K562 (cell line): ENCODE results near the gene RPL36AL. TPM values are rescaled to one million over a fixed set of nuclear protein-coding genes. Genes with fewer than 3 reads are reported as not detected.

Source experiments
- BRD4 ChIP-seq: fragments of 200-600 bp; sonication (generic); IDR thresholded peaks from 2 replicates; pipeline ENCODE4 v1.6.1; 2017; ENCODE audit warnings: inconsistent platforms
- EP300 ChIP-seq: IDR thresholded peaks from 2 replicates; pipeline ENCODE4 v1.6.1; 2012; ENCODE audit warnings: low read length, improper control_type of control experiment
- GATA2 ChIP-seq: sonication (generic); formaldehyde crosslinking; IDR thresholded peaks from 2 replicates; pipeline ENCODE4 v1.4.0; 2020; ENCODE audit warnings: mild to moderate bottlenecking, missing genetic modification reagents
- HMG20A ChIP-seq: fragments of 450-650 bp; formaldehyde crosslinking; conservative IDR thresholded peaks from 2 replicates; pipeline ENCODE4 v1.4.0; 2020; ENCODE audit warnings: mild to moderate bottlenecking, mixed read lengths
- JUND ChIP-seq, 2 experiments: IDR thresholded peaks; 2 replicates in 1 of 2; 3 replicates in 1 of 2; pipeline ENCODE4 v1.6.1; 2011; ENCODE audit warnings: borderline replicate concordance in 2 of 2, low read depth in 2 of 2, low read length in 2 of 2, improper control_type of control experiment in 1 of 2, missing biosample characterization in 1 of 2, missing genetic modification characterization in 1 of 2, missing genetic modification reagents in 1 of 2
- NONO ChIP-seq, 2 experiments: fragments of 200-400 bp in 1 of 2; fragments of 450-650 bp in 1 of 2; formaldehyde crosslinking in 1 of 2; IDR thresholded peaks; 2 replicates each; pipeline ENCODE4 v1.6.1; 2017; ENCODE audit warnings: low read depth in 2 of 2, mild to moderate bottlenecking in 2 of 2, moderate library complexity in 2 of 2, low read length in 1 of 2
- NR2F6 ChIP-seq: fragments of 450-650 bp; formaldehyde crosslinking; IDR thresholded peaks from 2 replicates; pipeline ENCODE4 v1.4.0; 2020; ENCODE audit warnings: mild to moderate bottlenecking
- RBM34 ChIP-seq: fragments of 200-400 bp; formaldehyde crosslinking; IDR thresholded peaks from 2 replicates; pipeline ENCODE4 v1.6.1; 2018; ENCODE audit warnings: low read length, borderline replicate concordance; ENCODE audit not compliant: insufficient read depth
- RREB1 ChIP-seq: fragments of 250-450 bp; sonication (Bioruptor Pico); IDR thresholded peaks from 2 replicates; pipeline ENCODE4 v1.4.0; 2020
- SMARCA5 ChIP-seq: fragments of 450-650 bp; IDR thresholded peaks from 2 replicates; pipeline ENCODE4 v1.6.1; 2016
- TEAD2 ChIP-seq: fragments of 450-650 bp; IDR thresholded peaks from 2 replicates; pipeline ENCODE4 v1.6.1; 2016; ENCODE audit warnings: missing genetic modification characterization, control low read depth, missing compliant biosample characterization
- THRA ChIP-seq: fragments of 450-650 bp; IDR thresholded peaks from 2 replicates; pipeline ENCODE4 v1.6.1; 2017; ENCODE audit warnings: mild to moderate bottlenecking, moderate library complexity
- THRAP3 ChIP-seq: fragments of 450-650 bp; IDR thresholded peaks from 2 replicates; pipeline ENCODE4 v1.6.1; 2016; ENCODE audit warnings: mild to moderate bottlenecking, inconsistent platforms, borderline replicate concordance
- TOE1 ChIP-seq, 2 experiments: fragments of 450-650 bp in 1 of 2; sonication (generic) in 1 of 2; formaldehyde crosslinking in 1 of 2; IDR thresholded peaks; 2 replicates each; pipeline versions ENCODE4 v1.7.1 to v1.8.0; 2016 to 2022; ENCODE audit warnings: borderline replicate concordance in 2 of 2, mild to moderate bottlenecking in 2 of 2, antibody characterized with exemption in 1 of 2, inconsistent platforms in 1 of 2, low read depth in 1 of 2, missing genetic modification reagents in 1 of 2, moderate library complexity in 1 of 2
- ZBTB2 ChIP-seq: fragments of 450-650 bp; IDR thresholded peaks from 2 replicates; pipeline ENCODE4 v1.6.1; 2016; ENCODE audit warnings: antibody characterized with exemption
- ZFP36 ChIP-seq: fragments of 150-350 bp; IDR thresholded peaks from 2 replicates; pipeline ENCODE4 v1.6.1; 2018; ENCODE audit warnings: low read length, low read depth; ENCODE audit not compliant: partially characterized antibody
- ZNF143 ChIP-seq: sonication (generic); formaldehyde crosslinking; IDR thresholded peaks from 2 replicates; pipeline ENCODE4 v1.9.0; 2022; ENCODE audit warnings: mild to moderate bottlenecking, missing genetic modification reagents
- ZNF551 ChIP-seq: fragments of 250-450 bp; sonication (Bioruptor Pico); IDR thresholded peaks from 2 replicates; pipeline ENCODE4 v1.5.0; 2021; ENCODE audit warnings: mild to moderate bottlenecking, moderate library complexity
- polyA plus RNA-seq, 8 experiments: library from polyadenylated mRNA; depleted of rRNA in 4 of 8; stranded (reverse) in 5 of 8; unstranded in 3 of 8; fragments of >200 nt; fragmentation: Nextera tagmentation in 2 of 8; fragmentation: Illumina TruSeq in 1 of 8; extraction: Ambion mirVana in 2 of 8; extraction: Trizol in 1 of 8; gene quantifications; 2 replicates each; pipeline versions ENCODE4 v1.2.1 to v1.2.3, GENCODE V29; 2011 to 2014; ENCODE audit warnings: inconsistent platforms in 1 of 8, missing spikeins in 1 of 8
- total RNA-seq, 7 experiments: library from RNA; depleted of rRNA in 6 of 7; stranded (reverse); fragments of >200 nt in 6 of 7; fragmentation: Illumina TruSeq in 2 of 7; extraction: Trizol in 2 of 7; gene quantifications; 2 replicates each; pipeline versions ENCODE4 v1.2.1 to v1.2.3, GENCODE V29; 2011 to 2021; ENCODE audit warnings: low replicate concordance in 1 of 7

The RPL36AL gene
- total and polyA plus RNA-seq, 9 of the 15 experiments (the other 6 are each of a cell fraction or from before 2014, with no cell fraction given), result 146 to 674 (median 360) TPM

- peak; percentile 16; the same call in 1 of the 2 replicates for TF ChIP-seq EP300
- TF ChIP-seq ZNF551 (CRISPR knock-in tag), result no peak
- TF ChIP-seq ZFP36, result no peak
- no peak for TF ChIP-seq RBM34
- no peak for TF ChIP-seq RREB1 (CRISPR knock-in tag)
- TF ChIP-seq TOE1 (IDR thresholded peaks at IDR 0.05; ENCODE audit: borderline replicate concordance), result peak; percentile 58; the same call in 1 of the 2 replicates
- TF ChIP-seq TOE1 (CRISPR knock-in tag; IDR thresholded peaks at IDR 0.05; ENCODE audit: borderline replicate concordance, low read depth), result no peak
- 0 out of 2 replicates have a peak, but pooled peaks have one; percentile 19 for TF ChIP-seq ZBTB2
- TF ChIP-seq THRA, result no peak
- no peak for TF ChIP-seq ZNF143 (CRISPR knock-in tag)
- TF ChIP-seq BRD4, result no peak
- no peak for TF ChIP-seq SMARCA5
- TF ChIP-seq TEAD2 (tag), result no peak
- TF ChIP-seq GATA2 (CRISPR knock-in tag), result no peak
- TF ChIP-seq THRAP3, result no peak
- TF ChIP-seq NR2F6 (CRISPR knock-in tag), result no peak
- no peak for TF ChIP-seq HMG20A (CRISPR knock-in tag)
- no peak for TF ChIP-seq NONO (IDR thresholded peaks at IDR 0.05; ENCODE audit: low read depth in 2 of 2, low read length in 1 of 2)
- TF ChIP-seq JUND (IDR thresholded peaks at IDR 0.05; ENCODE audit: borderline replicate concordance, low read depth, low read length), result no peak
- peak; percentile 42; the same call in 1 of the 3 replicates for TF ChIP-seq JUND (tag; IDR thresholded peaks at IDR 0.05; ENCODE audit: borderline replicate concordance, low read depth, low read length)
Measured at GRCh38 chr14:49598485-49599300, 21.7 kb downstream of the RPL36AL start, which contains the start of gene LRR1 (continued).
